ENCODE data around the gene CMIP.

- TF ChIP-seq CTCF (conservative IDR thresholded peaks at IDR 0.05 in 1 of 2, IDR thresholded peaks at IDR 0.05 in 1 of 2; ENCODE audit: extremely low read depth in 1 of 2, insufficient read depth in 1 of 2, low read depth in 1 of 2, low read length in 2 of 2) (no peak), EZH2 (IDR thresholded peaks at IDR 0.05; ENCODE audit: borderline replicate concordance, low read length) (no peak)
Observed at GRCh38 chr16:81607805-81608522, 163.4 kb downstream of the CMIP start.
